PC-9 (cell line): ENCODE data around the gene GALE. TPM values are rescaled to one million over a fixed set of nuclear protein-coding genes. Genes with fewer than 3 reads are reported as not detected.
"Not testable (repeated sequence)": the region's sequence is repeated elsewhere in the genome, so short reads cannot be mapped to it uniquely, and the experiment has no call there.

Source experiments
- Bru-seq: library from RNA; stranded (reverse); fragments of 400-500 nt; gene quantifications from one replicate; lab custom pipeline; 2021; lab: Mats Ljungman, UMichigan
- BruChase-seq, 2 experiments: library from RNA; stranded (reverse); fragments of 400-500 nt; gene quantifications; one replicate each; lab custom pipeline; 2021; lab: Mats Ljungman, UMichigan
- BruUV-seq: library from RNA; stranded (reverse); fragments of 400-500 nt; replicated peaks from 2 replicates; lab custom pipeline; 2021; lab: Mats Ljungman, UMichigan
- CTCF ChIA-PET: fragments of 300-600 bp; sonication (Branson Sonifier 250); formaldehyde crosslinking; loops from one replicate; lab custom pipeline; 2022; ENCODE audit warnings: antibody characterized with exemption; lab: Charles Lee
- POLR2A ChIA-PET: fragments of 300-600 bp; sonication (Branson Sonifier 250); formaldehyde crosslinking; loops from one replicate; lab custom pipeline; 2022; ENCODE audit warnings: antibody characterized with exemption; ENCODE audit not compliant: unreplicated experiment; lab: Charles Lee
- DNase-seq, 2 experiments: peaks; one replicate each; pipeline versions ENCODE4 v3.0.0 to v3.0.0-alpha.2; 2015 to 2022; ENCODE audit warnings: mixed read lengths in 1 of 2
- H2AFZ ChIP-seq: fragments of 200-600 bp; sonication (generic); 2 replicates; pipeline ENCODE4 v1.8.1; 2017; ENCODE audit warnings: antibody characterized with exemption
- H3F3A ChIP-seq: fragments of 200-600 bp; sonication (generic); 2 replicates; pipeline ENCODE4 v1.8.1; 2017; ENCODE audit warnings: antibody characterized with exemption, mild to moderate bottlenecking, low read depth; ENCODE audit not compliant: insufficient read depth
- H3K27ac ChIP-seq: fragments of 200-600 bp; sonication (generic); 2 replicates; pipeline ENCODE4 v1.6.1; 2016; ENCODE audit warnings: mixed run types
- H3K27me3 ChIP-seq: fragments of 200-600 bp; sonication (generic); 2 replicates; pipeline ENCODE4 v1.6.1; 2016; ENCODE audit warnings: low read depth, mixed run types; ENCODE audit not compliant: insufficient read depth
- H3K36me3 ChIP-seq: fragments of 200-600 bp; sonication (generic); 2 replicates; pipeline ENCODE4 v1.6.1; 2016; ENCODE audit warnings: low read depth, mixed run types
- H3K4me1 ChIP-seq: fragments of 200-600 bp; sonication (generic); replicated peaks from 2 replicates; pipeline ENCODE4 v1.6.1; 2016; ENCODE audit warnings: mixed run types; ENCODE audit not compliant: insufficient read depth
- H3K4me2 ChIP-seq: fragments of 200-600 bp; sonication (generic); 2 replicates; pipeline ENCODE4 v1.6.1; 2017; ENCODE audit warnings: mixed run types
- H3K4me3 ChIP-seq: fragments of 200-600 bp; sonication (generic); 2 replicates; pipeline ENCODE4 v1.6.1; 2016; ENCODE audit warnings: mixed run types
- H3K79me2 ChIP-seq: fragments of 200-600 bp; sonication (generic); 2 replicates; pipeline ENCODE4 v1.6.1; 2017; ENCODE audit warnings: low read depth, mixed run types
- H3K9me2 ChIP-seq: fragments of 200-600 bp; sonication (generic); 2 replicates; pipeline ENCODE4 v1.8.1; 2017; ENCODE audit warnings: mild to moderate bottlenecking; ENCODE audit not compliant: insufficient read depth
- H3K9me3 ChIP-seq: fragments of 200-600 bp; sonication (generic); 2 replicates; pipeline ENCODE4 v1.8.1; 2016; ENCODE audit warnings: low read depth; ENCODE audit not compliant: insufficient read depth
- H4K20me1 ChIP-seq: fragments of 200-600 bp; sonication (generic); 2 replicates; pipeline ENCODE4 v1.8.1; 2017; ENCODE audit not compliant: insufficient read depth
- EZH2 ChIP-seq: fragments of 200-600 bp; sonication (generic); IDR thresholded peaks from 2 replicates; pipeline ENCODE4 v1.8.0; 2017; ENCODE audit warnings: antibody characterized with exemption, low read depth
- intact Hi-C: fragments of 100-400 bp; cut with micrococcal nuclease; formaldehyde crosslinking; loops from one replicate; pipeline ENCODE4 v1.10.0; 2022; ENCODE audit not compliant: unreplicated experiment
- long read RNA-seq: library from polyadenylated mRNA; stranded (forward); transcript quantifications from one replicate; pipeline ENCODE4 v2.0.0, GENCODE V29; 2022
- total RNA-seq: library from RNA; stranded (reverse); gene quantifications from 2 replicates; pipeline ENCODE4 v1.2.3, GENCODE V29; 2021
- TF ChIP-seq, protein P1 (sequence below): fragments of 200-600 bp; sonication (generic); conservative IDR thresholded peaks from 2 replicates; pipeline ENCODE4 v1.6.1; 2017; ENCODE audit warnings: mixed run types, antibody characterized with exemption, mild to moderate bottlenecking, moderate library complexity

Gene GALE
- 40.5 and 45.8 TPM in 2 replicates for total RNA-seq
- percentile 58 among the genes with signal in this experiment for Bru-seq, nascent RNA
- BruChase-seq, experiment 1, labeled RNA remaining after a 2-hour chase: percentile 64 among the genes with signal in this experiment
- BruChase-seq, experiment 2, labeled RNA remaining after a 6-hour chase: percentile 80 among the genes with signal in this experiment
- long read RNA-seq, transcript GALE-216 (12 exons, 1,566 nt): major isoform, 48 of 90 reads
- long read RNA-seq, partial matches to known transcripts: 9 of 90 reads
- long read RNA-seq, other reads (novel, unspliced or antisense): 27 of 90 reads

DNA sequence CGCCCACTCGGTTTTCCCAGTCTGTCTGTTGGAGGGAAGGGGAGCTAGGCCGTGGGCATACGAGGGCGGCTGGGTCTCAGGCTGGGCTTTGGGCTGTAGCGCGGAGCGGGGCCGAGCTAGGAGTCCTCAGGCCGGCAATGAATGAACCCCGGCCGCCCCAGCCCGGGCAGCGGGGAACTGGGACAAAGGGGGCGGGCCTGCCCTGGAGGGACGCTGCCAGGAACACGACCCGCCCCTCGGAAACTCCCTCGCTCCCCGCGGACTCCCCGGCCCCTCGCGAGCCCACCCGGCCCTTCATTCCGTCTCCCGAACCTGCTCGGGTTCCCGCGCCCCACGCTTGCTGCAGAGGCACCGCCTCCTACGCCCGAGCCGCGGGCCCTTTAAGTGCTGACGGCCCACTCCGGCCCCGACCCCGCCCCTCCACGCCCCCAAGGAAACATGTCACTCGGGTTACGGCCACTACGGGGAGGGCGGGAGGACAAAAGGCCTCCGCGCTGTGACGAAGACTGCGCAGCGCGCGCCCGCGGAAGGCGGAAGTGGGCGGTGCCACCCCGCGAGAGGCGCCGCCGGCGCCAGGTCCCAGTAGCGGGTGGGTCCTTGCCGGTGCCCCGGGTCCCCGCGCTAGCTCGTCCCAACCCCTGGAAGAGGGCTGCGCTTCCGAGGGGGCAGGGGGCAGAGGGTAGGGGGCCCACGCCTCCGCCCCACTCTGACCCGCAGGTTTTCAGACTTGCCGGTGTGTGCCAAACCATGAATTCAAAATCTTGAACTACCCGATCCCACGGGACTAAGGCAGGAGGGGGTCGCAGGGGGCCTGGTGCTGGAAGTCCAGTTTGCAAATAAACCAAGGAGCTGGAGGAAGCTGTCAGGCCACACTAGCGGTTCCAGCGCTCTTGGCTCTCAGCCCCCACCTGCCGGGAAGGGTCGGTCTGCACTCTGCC, at the start of gene GALE:
Gene GALE (minus strand): TSS at position 355 of the 938 bp plus-strand sequence. CDS start 1,747 bp downstream, outside the sequence.
- POLR2A ChIA-PET: interaction anchor here (0.5 to 0.6 kb wide), 3 partner anchors 24 to 351 kb away, joined by 3 to 4 read pairs (median 3); no protein-coding TSS in a partner anchor

DNA sequence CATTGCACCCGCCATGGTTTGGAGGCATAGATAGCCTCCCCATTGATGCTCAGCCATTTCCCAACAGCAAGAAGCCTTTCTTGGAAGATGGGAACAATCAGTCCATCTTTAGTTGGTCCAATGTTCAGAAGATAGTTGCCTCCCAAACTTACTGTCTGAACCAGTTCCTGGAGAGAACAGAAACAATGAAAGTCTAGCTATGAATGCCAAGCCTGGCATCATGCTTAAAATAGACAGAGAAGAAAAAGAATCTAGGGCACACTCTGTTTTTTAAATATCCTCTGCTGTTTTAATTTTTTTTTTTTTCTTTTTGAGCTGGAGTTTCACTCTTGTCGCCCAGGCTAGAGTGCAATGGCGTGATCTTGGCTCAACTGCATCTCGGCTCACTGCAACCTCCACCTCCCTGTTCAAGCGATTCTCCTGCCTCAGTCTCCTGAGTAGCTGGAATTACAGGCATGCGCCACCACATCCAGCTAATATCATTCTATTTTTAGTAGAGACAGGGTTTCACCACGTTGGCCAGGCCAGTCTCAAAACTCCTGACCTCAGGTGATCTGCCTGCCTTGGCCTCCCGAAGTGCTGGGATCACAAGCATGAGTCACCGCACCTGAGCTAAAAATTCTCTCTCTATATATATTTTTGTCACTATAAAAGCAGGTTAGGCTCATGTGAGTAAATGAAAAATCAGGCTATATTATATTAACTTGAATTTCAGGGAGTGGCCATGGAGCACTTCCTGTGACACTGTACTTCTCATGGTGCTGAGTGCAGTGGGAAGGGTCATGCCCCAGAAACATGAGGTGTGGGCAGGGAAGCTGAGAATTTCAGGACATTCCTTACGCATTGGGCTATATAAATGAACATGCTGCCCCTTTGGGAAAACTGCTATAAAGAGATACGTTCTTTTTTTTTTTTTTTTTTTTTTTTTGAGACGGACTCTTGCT, 48.4 kb upstream of the GALE start:
- H3K27ac ChIP-seq: no peak overlapping the region
- TF ChIP-seq, protein P1, sequence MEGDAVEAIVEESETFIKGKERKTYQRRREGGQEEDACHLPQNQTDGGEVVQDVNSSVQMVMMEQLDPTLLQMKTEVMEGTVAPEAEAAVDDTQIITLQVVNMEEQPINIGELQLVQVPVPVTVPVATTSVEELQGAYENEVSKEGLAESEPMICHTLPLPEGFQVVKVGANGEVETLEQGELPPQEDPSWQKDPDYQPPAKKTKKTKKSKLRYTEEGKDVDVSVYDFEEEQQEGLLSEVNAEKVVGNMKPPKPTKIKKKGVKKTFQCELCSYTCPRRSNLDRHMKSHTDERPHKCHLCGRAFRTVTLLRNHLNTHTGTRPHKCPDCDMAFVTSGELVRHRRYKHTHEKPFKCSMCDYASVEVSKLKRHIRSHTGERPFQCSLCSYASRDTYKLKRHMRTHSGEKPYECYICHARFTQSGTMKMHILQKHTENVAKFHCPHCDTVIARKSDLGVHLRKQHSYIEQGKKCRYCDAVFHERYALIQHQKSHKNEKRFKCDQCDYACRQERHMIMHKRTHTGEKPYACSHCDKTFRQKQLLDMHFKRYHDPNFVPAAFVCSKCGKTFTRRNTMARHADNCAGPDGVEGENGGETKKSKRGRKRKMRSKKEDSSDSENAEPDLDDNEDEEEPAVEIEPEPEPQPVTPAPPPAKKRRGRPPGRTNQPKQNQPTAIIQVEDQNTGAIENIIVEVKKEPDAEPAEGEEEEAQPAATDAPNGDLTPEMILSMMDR: no peak
- no peak for TF ChIP-seq EZH2
- BruUV-seq: no TSS peak
- H3K36me3 ChIP-seq: no peaks in the 10 kb centered on the region
- H3K9me2 ChIP-seq: no peaks in the 10 kb centered on the region
- ChIA-PET CTCF (interaction anchor here (0.5 kb wide), 1 partner anchor 17 kb away, joined by 6 read pairs; no protein-coding TSS in a partner anchor), POLR2A (no interaction called here)
- no peak overlapping the region for H3K4me2 ChIP-seq
- intact Hi-C loops: no loop called here
- H4K20me1 ChIP-seq: no peaks in the 10 kb centered on the region
- H3K27me3 ChIP-seq: no peaks in the 10 kb centered on the region
- H3K79me2 ChIP-seq: no peaks in the 10 kb centered on the region
- H3K4me1 ChIP-seq: no peaks in the 10 kb centered on the region
- no peak for DNase-seq
- H3K4me3 ChIP-seq: no peak overlapping the region
- H3K9me3 ChIP-seq: no peaks in the 10 kb centered on the region
- no peak overlapping the region for H2AFZ ChIP-seq
- H3F3A ChIP-seq: no peaks in the 10 kb centered on the region

More for the DNA sequence above, at the start of gene GALE:
- CTCF ChIA-PET: interaction anchor here (0.8 to 1.1 kb wide), 3 partner anchors 9 to 116 kb away, joined by 3 to 5 read pairs (median 4); no protein-coding TSS in a partner anchor
- Histone ChIP-seq H4K20me1 (no peaks in the 10 kb centered on the region), H3K36me3 (no peaks in the 10 kb centered on the region), H2AFZ (peak within 1 kb of the TSS; percentile 86; the same call in 1 of the 2 replicates), H3F3A (peaks cover 10% of the 10 kb centered on the region; the same call in 1 of the 2 replicates), H3K4me3 (peak within 1 kb of the TSS; percentile 72), H3K27me3 (no peaks in the 10 kb centered on the region), H3K9me2 (no peaks in the 10 kb centered on the region), H3K4me1 (peaks cover 14% of the 10 kb centered on the region), H3K79me2 (no peaks in the 10 kb centered on the region), H3K27ac (peak within 1 kb of the TSS; percentile 85), H3K9me3 (no peaks in the 10 kb centered on the region), H3K4me2 (peak within 1 kb of the TSS; percentile 82)
- TF ChIP-seq, protein P1: no peak
- TF ChIP-seq EZH2: no peak
- intact Hi-C loops: loop anchor here (2.0 kb wide), 2 partner anchors 22 to 68 kb away; partner anchors contain the start of genes FUCA1 and PITHD1
- BruUV-seq: no TSS peak
- peak; percentile 76 to 93 for DNase-seq

DNA sequence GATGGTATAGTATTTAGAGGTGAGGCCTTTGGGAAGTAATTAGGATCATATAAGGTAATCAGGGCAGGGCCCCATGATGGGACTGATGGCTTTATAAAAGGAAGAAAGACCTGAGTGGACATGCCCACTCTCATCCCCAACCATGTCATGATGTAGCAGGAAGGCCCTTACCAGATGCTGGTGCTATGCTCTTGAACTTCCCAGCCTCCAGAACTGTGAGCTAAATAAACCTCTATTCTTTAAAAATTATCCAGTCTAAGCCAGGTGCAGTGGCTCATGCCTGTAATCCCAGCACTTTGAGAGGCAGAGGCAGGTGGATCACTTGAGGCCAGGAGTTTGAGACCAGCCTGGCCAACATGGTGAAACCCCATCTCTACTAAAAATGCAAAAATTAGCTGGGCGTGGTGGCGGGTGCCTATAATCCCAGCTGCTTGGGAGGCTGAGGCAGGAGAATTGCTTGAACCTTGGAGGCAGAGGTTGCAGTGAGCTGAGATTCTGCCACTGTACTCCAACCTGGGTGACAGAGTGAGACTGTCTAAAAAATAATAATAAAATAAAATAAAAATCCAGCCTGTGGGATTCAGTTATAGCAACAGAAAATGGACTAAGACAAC, 47.0 kb upstream of the GALE start:
- H3F3A ChIP-seq, H3K36me3 ChIP-seq, H3K9me2 ChIP-seq, H3K4me1 ChIP-seq, H4K20me1 ChIP-seq, H3K27ac ChIP-seq, BruUV-seq, H3K9me3 ChIP-seq, H2AFZ ChIP-seq, DNase-seq, intact Hi-C loops, H3K4me3 ChIP-seq, CTCF ChIA-PET, H3K27me3 ChIP-seq, POLR2A ChIA-PET, H3K4me2 ChIP-seq, H3K79me2 ChIP-seq: not testable (repeated sequence)
